ENCODE measurements around the gene RLF.
"Not testable (repeated sequence)": the region's sequence is repeated elsewhere in the genome, so short reads cannot be mapped to it uniquely, and the experiment has no call there.

Gene RLF

GRCh38 chr1:40167317-40167716, 6.1 kb downstream of the RLF start:
- DNase-seq, result no peak

- no peak for DNase-seq
Observed at GRCh38 chr1:40171036-40171435, 9.8 kb downstream of the RLF start.

GRCh38 chr1:40174788-40175187, 13.6 kb downstream of the RLF start:
- DNase-seq, result no peak

GRCh38 chr1:40176989-40177388, 15.8 kb downstream of the RLF start:
- DNase-seq, result not testable (repeated sequence)

GRCh38 chr1:40178200-40178599, 17.0 kb downstream of the RLF start:
- DNase-seq, result no peak

GRCh38 chr1:40179496-40180089, 18.4 kb downstream of the RLF start:
- no peak for DNase-seq

GRCh38 chr1:40183055-40183710, 22.0 kb downstream of the RLF start:
- no peak for DNase-seq

GRCh38 chr1:40184193-40184592, 23.0 kb downstream of the RLF start:
- DNase-seq, result no peak

- no peak for DNase-seq
Observed at GRCh38 chr1:40185951-40186864, 25.0 kb downstream of the RLF start.

- no peak for DNase-seq
Observed at GRCh38 chr1:40187399-40187798, 26.2 kb downstream of the RLF start.

- not testable (repeated sequence) for DNase-seq
Observed at GRCh38 chr1:40194639-40195038, 33.5 kb downstream of the RLF start.

- DNase-seq, result no peak
Observed at GRCh38 chr1:40197656-40198055, 36.5 kb downstream of the RLF start.

- DNase-seq, result no peak
Observed at GRCh38 chr1:40199126-40199525, 37.9 kb downstream of the RLF start.

- no peak for DNase-seq
Observed at GRCh38 chr1:40204856-40205255, 43.7 kb downstream of the RLF start.

GRCh38 chr1:40210511-40211204, 49.5 kb downstream of the RLF start:
- DNase-seq, result no peak

GRCh38 chr1:40218333-40218732, 57.1 kb downstream of the RLF start:
- no peak for DNase-seq

GRCh38 chr1:40221471-40221905, 60.3 kb downstream of the RLF start:
- not testable (repeated sequence) for DNase-seq

- DNase-seq, result no peak
Observed at GRCh38 chr1:40221977-40222772, 61.0 kb downstream of the RLF start.

- no peak for DNase-seq
Observed at GRCh38 chr1:40224040-40224439, 62.9 kb downstream of the RLF start.

- no peak for DNase-seq
Observed at GRCh38 chr1:40226192-40226591, 65.0 kb downstream of the RLF start.

GRCh38 chr1:40232444-40232843, 71.3 kb downstream of the RLF start:
- DNase-seq, result no peak

- no peak for DNase-seq
Observed at GRCh38 chr1:40239626-40240025, 78.4 kb downstream of the RLF start.
